T47D (cell line): ENCODE results near the gene ZP4.

ENCODE experiments used
- DNase-seq, 2 experiments: peaks; one replicate each; pipeline versions ENCODE4 v3.0.0 to v3.0.0-alpha.2; 2011 to 2012; ENCODE audit warnings: low read depth in 1 of 2, low spot score in 1 of 2
- JUND ChIP-seq: IDR thresholded peaks from 2 replicates; pipeline ENCODE4 v1.6.1; 2012; ENCODE audit warnings: low read depth
- in situ Hi-C: cut with HindIII; loops from 2 replicates; pipeline ENCODE4 v1.10.0; 2016; ENCODE audit warnings: low sequenced_read_pairs, low pct_unique_long_range_greater_than_20kb

ZP4 gene

DNA sequence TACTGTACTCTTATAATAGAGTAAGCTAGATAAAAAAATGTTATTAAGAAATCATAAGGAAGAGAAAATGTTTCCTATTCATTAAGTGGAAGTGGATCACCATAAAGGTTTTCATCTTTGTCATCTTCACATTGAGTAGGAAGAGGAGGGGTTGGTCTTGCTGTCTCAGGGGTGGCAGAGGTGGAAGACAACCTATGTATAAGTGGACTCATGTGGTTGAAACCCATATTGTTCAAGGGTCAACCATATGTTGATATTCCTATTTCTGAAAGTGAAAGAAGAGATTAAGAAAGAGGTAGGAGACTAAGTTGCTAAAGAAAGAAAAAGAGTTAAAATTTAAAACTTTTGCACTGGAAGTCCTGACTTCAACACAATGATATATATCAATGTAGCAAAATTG is 4.9 kb upstream of the ZP4 start:
- DNase-seq: no peak
- no peak for TF ChIP-seq JUND
- in situ Hi-C loops: no loop called here

GRCh38 chr1:237894131-237894530 is 3.4 kb upstream of the ZP4 start:
- DNase-seq: no peak
- in situ Hi-C loops: no loop called here
- TF ChIP-seq JUND: no peak

DNA sequence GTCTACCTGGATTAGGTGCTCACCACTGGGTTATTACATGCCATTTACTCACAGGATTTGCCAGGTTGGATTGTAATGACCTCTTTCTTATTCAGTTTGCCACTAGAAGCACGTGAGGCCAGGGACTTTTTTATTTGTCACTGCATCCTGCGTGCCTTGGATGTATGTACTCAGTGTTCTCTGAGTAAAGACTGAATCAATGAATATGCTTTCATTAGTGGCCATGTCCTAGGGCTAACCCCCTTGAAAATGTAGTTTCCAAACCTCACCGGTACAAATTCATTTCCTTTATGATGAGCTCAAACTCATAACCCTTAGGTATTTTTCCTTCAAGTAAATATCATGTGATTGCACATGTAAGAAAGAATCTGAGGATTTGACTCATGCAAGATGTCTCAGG is 1.3 kb upstream of the ZP4 start:
- in situ Hi-C loops: no loop called here
- no peak for TF ChIP-seq JUND
- DNase-seq: no peak

DNA sequence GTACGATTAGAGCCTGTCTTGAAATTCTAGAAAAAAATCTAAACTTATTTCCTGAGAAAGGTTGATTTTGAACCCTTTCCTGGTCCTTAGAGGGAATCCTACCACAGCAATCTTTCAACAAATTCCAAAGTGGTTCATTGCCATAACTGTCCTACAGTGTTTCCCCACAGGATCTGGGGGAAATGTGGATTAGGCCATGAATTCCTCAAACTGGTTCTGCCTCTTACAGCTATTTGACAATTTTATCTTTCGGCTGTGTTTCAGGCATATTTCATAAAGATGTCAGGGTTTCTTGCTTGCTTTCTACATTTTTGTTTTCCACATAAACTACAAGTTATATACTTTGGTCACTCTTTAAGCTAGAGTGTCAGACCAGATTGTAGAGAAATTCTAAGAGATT is 544 bp upstream of the ZP4 start:
- in situ Hi-C loops: no loop called here
- DNase-seq: no peak
- TF ChIP-seq JUND: no peak

DNA sequence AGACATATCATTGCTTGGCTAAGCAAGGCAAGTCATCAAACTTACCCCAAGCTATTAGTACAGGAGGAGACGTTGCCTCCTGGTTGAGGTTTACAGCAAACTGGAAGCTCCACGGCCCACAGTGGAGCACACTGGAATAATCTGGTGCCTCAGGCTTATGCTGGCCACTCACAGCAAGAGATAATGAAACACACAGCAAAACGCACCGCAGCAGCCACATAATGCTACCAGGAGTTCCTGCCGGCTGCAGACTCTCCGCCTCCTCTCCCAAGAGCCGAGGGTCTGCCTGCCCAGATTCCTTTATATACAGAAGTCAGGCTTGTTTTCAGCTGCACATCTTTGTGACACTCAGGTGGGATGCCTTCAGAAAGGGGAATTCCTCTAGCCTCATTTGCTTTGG is 306 bp downstream of the ZP4 start:
- in situ Hi-C loops: no loop called here
- no peak for DNase-seq
- TF ChIP-seq JUND: no peak

GRCh38 chr1:237888143-237888542 is 2.6 kb downstream of the ZP4 start:
- in situ Hi-C loops: no loop called here
- DNase-seq: no peak
- TF ChIP-seq JUND: no peak

GRCh38 chr1:237887542-237887941 is 3.2 kb downstream of the ZP4 start:
- in situ Hi-C loops: no loop called here
- DNase-seq: no peak
- TF ChIP-seq JUND: no peak

DNA sequence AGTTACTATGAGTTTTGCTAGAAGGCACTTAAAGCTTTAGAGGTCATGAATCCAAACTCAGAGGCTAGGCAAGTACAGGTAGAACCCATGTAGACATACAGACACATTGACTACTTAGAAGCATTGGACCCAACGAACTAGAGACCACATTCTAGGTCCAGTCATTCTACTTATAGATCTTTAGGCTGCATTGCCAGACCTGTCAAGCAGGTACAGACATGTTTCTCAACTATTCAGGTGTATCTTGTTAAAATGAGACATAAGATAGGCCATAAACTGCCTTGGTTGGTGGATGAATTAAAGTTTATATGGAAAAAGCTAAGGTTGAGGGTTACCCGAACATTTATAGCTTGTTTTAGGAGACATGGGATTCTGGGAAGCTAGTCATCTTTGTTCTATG is 6.5 kb downstream of the ZP4 start:
- no peak for TF ChIP-seq JUND
- in situ Hi-C loops: no loop called here
- peak in 1 of 2 experiments; percentile 17 for DNase-seq

DNA sequence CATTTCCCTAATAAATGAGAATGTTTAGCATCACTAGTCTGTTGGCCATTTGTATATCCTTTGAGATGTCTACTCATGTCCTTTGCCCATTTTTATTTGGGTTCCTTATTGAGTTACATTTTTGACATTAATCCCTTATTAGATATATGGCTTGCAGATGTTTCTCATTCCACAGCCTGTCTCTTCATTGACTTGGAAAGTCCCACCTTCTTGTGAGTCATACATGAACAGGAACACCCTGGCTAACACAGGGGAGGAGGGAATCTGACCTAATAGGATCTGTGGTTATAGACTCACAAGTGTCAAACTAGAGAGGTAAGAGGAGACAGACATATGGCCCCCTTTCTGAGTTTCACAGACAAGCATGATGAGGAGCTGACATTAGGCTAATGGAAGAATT is 11.5 kb downstream of the ZP4 start:
- DNase-seq: no peak
- TF ChIP-seq JUND: no peak
- in situ Hi-C loops: no loop called here

- in situ Hi-C loops: no loop called here
- DNase-seq: no peak
- no peak for TF ChIP-seq JUND
These were observed 12.3 kb downstream of the ZP4 start for GRCh38 chr1:237878406-237878805.

DNA sequence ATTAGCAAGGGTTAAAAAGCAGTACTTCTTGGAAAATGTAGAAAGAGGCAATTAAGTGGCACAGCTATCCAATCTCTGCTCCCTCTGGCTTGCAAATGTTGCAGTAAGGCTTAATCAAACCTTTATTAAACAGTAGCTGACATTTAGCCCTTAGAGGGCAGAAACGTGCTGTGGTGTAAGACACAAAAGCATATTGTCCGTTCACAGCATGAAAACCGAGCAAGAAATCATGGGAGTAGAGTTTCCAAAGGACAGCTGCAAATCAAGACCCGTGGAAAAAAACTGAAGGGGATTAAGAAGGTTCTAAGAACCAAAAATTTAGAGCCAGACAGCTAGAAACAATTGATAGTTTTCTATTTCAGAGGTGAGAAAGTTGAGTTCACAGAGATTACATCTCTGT is 13.1 kb downstream of the ZP4 start:
- in situ Hi-C loops: no loop called here
- DNase-seq: no peak
- TF ChIP-seq JUND: no peak

GRCh38 chr1:237875291-237875690 is 15.4 kb downstream of the ZP4 start:
- in situ Hi-C loops: no loop called here
- DNase-seq: no peak
- no peak for TF ChIP-seq JUND

GRCh38 chr1:237873487-237874211 is 17.1 kb downstream of the ZP4 start:
- in situ Hi-C loops: no loop called here

More at GRCh38 chr1:237873487-237874211, 17.1 kb downstream of the ZP4 start:
- no peak for DNase-seq
- no peak for TF ChIP-seq JUND
